HEK293T (cell line): ENCODE results near the gene CFDP1.

Experiments used
- ARNT ChIP-seq: fragments of 450-650 bp; IDR thresholded peaks from 2 replicates; pipeline ENCODE4 v1.6.1; 2017; ENCODE audit warnings: mild to moderate bottlenecking
- BHLHE40 ChIP-seq: fragments of 450-650 bp; IDR thresholded peaks from 2 replicates; pipeline ENCODE4 v1.6.1; 2016; ENCODE audit warnings: mild to moderate bottlenecking, moderate library complexity, borderline replicate concordance
- FOXA1 ChIP-seq: fragments of 450-650 bp; IDR thresholded peaks from 2 replicates; pipeline ENCODE4 v1.6.1; 2016; ENCODE audit warnings: mild to moderate bottlenecking
- FOXM1 ChIP-seq: fragments of 450-650 bp; IDR thresholded peaks from 2 replicates; pipeline ENCODE4 v1.6.1; 2017; ENCODE audit warnings: mild to moderate bottlenecking, borderline replicate concordance
- HDGF ChIP-seq: fragments of 450-650 bp; IDR thresholded peaks from 2 replicates; pipeline ENCODE4 v1.6.1; 2017; ENCODE audit warnings: antibody characterized with exemption, borderline replicate concordance
- L3MBTL2 ChIP-seq: fragments of 450-650 bp; conservative IDR thresholded peaks from 2 replicates; pipeline ENCODE4 v1.6.1; 2016; ENCODE audit warnings: mild to moderate bottlenecking
- LEF1 ChIP-seq: fragments of 450-650 bp; IDR thresholded peaks from 2 replicates; pipeline ENCODE4 v1.6.1; 2017; ENCODE audit warnings: mild to moderate bottlenecking, borderline replicate concordance
- SP1 ChIP-seq: fragments of 450-650 bp; IDR thresholded peaks from 2 replicates; pipeline ENCODE4 v1.6.1; 2017
- SUZ12 ChIP-seq: fragments of 450-650 bp; IDR thresholded peaks from 2 replicates; pipeline ENCODE4 v1.6.1; 2016; ENCODE audit warnings: mild to moderate bottlenecking
- TARDBP ChIP-seq: fragments of 450-650 bp; IDR thresholded peaks from 2 replicates; pipeline ENCODE4 v1.6.1; 2016

GRCh38 chr16:75323933-75324332 lies 109.4 kb downstream of the CFDP1 start:
- no peak for TF ChIP-seq LEF1
- TF ChIP-seq HDGF: no peak
- no peak for TF ChIP-seq FOXM1
- TF ChIP-seq FOXA1: no peak
- TF ChIP-seq ARNT: no peak
- no peak for TF ChIP-seq TARDBP
- no peak for TF ChIP-seq SUZ12
- no peak for TF ChIP-seq BHLHE40
- TF ChIP-seq SP1: no peak
- TF ChIP-seq L3MBTL2: no peak
